SK-N-SH treated with all-trans-retinoic acid at 6 μM for 48 hours (cell line): ENCODE data around the gene NEB.

Experiments
- ATAC-seq: fragments of 200-7000 bp; cut with Tn5 transposase; 3 replicates; pipeline ENCODE4 v1.9.1; 2020; ENCODE audit warnings: mild to moderate bottlenecking, moderate library complexity
- ARNTL ChIP-seq: fragments of 450-650 bp; formaldehyde crosslinking; IDR thresholded peaks from 2 replicates; pipeline ENCODE4 v1.5.0; 2020; ENCODE audit warnings: low read depth, mild to moderate bottlenecking, moderate library complexity, borderline replicate concordance
- BACH2 ChIP-seq: fragments of 250-450 bp; sonication (Bioruptor Pico); IDR thresholded peaks from 2 replicates; pipeline ENCODE4 v1.9.0; 2021; ENCODE audit warnings: mild to moderate bottlenecking, borderline replicate concordance
- CSDC2 ChIP-seq: fragments of 250-450 bp; sonication (Bioruptor Pico); IDR thresholded peaks from 2 replicates; pipeline ENCODE4 v1.5.0; 2020; ENCODE audit warnings: mild to moderate bottlenecking, moderate library complexity
- CSRNP3 ChIP-seq: fragments of 250-450 bp; sonication (Bioruptor Pico); IDR thresholded peaks from 2 replicates; pipeline ENCODE4 v1.5.1; 2021; ENCODE audit warnings: mild to moderate bottlenecking, moderate library complexity
- ESRRG ChIP-seq: fragments of 250-450 bp; sonication (Bioruptor Pico); IDR thresholded peaks from 2 replicates; pipeline ENCODE4 v1.6.1; 2021; ENCODE audit warnings: mild to moderate bottlenecking
- GLIS3 ChIP-seq: fragments of 250-450 bp; sonication (Bioruptor Pico); IDR thresholded peaks from 2 replicates; pipeline ENCODE4 v1.5.0; 2020; ENCODE audit warnings: mild to moderate bottlenecking, moderate library complexity
- ISL1 ChIP-seq: fragments of 250-450 bp; sonication (Bioruptor Pico); IDR thresholded peaks from 2 replicates; pipeline ENCODE4 v2.1.2; 2022; ENCODE audit warnings: mild to moderate bottlenecking, moderate library complexity
- PATZ1 ChIP-seq: fragments of 250-450 bp; sonication (Bioruptor Pico); IDR thresholded peaks from 2 replicates; pipeline ENCODE4 v1.8.0; 2020; ENCODE audit warnings: mild to moderate bottlenecking, moderate library complexity, borderline replicate concordance
- POU6F1 ChIP-seq: fragments of 250-450 bp; sonication (Bioruptor Pico); IDR thresholded peaks from 2 replicates; pipeline ENCODE4 v1.8.0; 2021; ENCODE audit warnings: low read depth, mild to moderate bottlenecking, moderate library complexity, borderline replicate concordance
- PPARA ChIP-seq: fragments of 250-450 bp; sonication (Bioruptor Pico); IDR thresholded peaks from 2 replicates; pipeline ENCODE4 v1.5.0; 2020; ENCODE audit warnings: mild to moderate bottlenecking, borderline replicate concordance
- RARB ChIP-seq: fragments of 250-450 bp; sonication (Bioruptor Pico); IDR thresholded peaks from 2 replicates; pipeline ENCODE4 v1.8.0; 2021; ENCODE audit warnings: mild to moderate bottlenecking, moderate library complexity
- TCF4 ChIP-seq: fragments of 250-450 bp; sonication (Bioruptor Pico); IDR thresholded peaks from 2 replicates; pipeline ENCODE4 v1.8.0; 2021; ENCODE audit warnings: mild to moderate bottlenecking, moderate library complexity, borderline replicate concordance
- TOX ChIP-seq: fragments of 250-450 bp; sonication (Bioruptor Pico); IDR thresholded peaks from 2 replicates; pipeline ENCODE4 v1.8.0; 2021; ENCODE audit warnings: mild to moderate bottlenecking, moderate library complexity, borderline replicate concordance
- ZC3H10 ChIP-seq: fragments of 250-450 bp; sonication (Bioruptor Pico); IDR thresholded peaks from 2 replicates; pipeline ENCODE4 v1.5.1; 2021; ENCODE audit warnings: mild to moderate bottlenecking, moderate library complexity
- ZFP3 ChIP-seq: fragments of 250-450 bp; sonication (Bioruptor Pico); IDR thresholded peaks from 2 replicates; pipeline ENCODE4 v1.5.0; 2020; ENCODE audit warnings: mild to moderate bottlenecking, moderate library complexity
- ZFP30 ChIP-seq: fragments of 450-650 bp; formaldehyde crosslinking; IDR thresholded peaks from 2 replicates; pipeline ENCODE4 v1.5.0; 2022; ENCODE audit warnings: mild to moderate bottlenecking, moderate library complexity
- ZNF565 ChIP-seq: fragments of 450-650 bp; formaldehyde crosslinking; conservative IDR thresholded peaks from 2 replicates; pipeline ENCODE4 v1.5.0; 2020; ENCODE audit warnings: low read depth, mild to moderate bottlenecking, moderate library complexity
- ZNF70 ChIP-seq: fragments of 450-650 bp; formaldehyde crosslinking; IDR thresholded peaks from 2 replicates; pipeline ENCODE4 v1.5.0; 2020; ENCODE audit warnings: mild to moderate bottlenecking, moderate library complexity
- ZNF8 ChIP-seq: fragments of 450-650 bp; formaldehyde crosslinking; IDR thresholded peaks from 2 replicates; pipeline ENCODE4 v1.5.0; 2020; ENCODE audit warnings: mild to moderate bottlenecking, moderate library complexity

NEB gene

GRCh38 chr2:151575338-151575737, 158.9 kb downstream of the NEB start:
- ATAC-seq = no peak

GRCh38 chr2:151570191-151570590, 164.1 kb downstream of the NEB start:
- TF ChIP-seq CSRNP3 (CRISPR knock-in tag) = no peak
- no peak for TF ChIP-seq ZC3H10 (CRISPR knock-in tag)
- no peak for TF ChIP-seq ZFP3 (CRISPR knock-in tag)
- no peak for TF ChIP-seq POU6F1 (CRISPR knock-in tag)
- no peak for TF ChIP-seq RARB (CRISPR knock-in tag)
- no peak for TF ChIP-seq TCF4 (CRISPR knock-in tag)
- TF ChIP-seq ISL1 (CRISPR knock-in tag) = no peak
- no peak for TF ChIP-seq CSDC2 (CRISPR knock-in tag)
- no peak for TF ChIP-seq ZNF8
- TF ChIP-seq TOX (CRISPR knock-in tag) = no peak
- TF ChIP-seq ZNF70 = no peak
- TF ChIP-seq PPARA (CRISPR knock-in tag) = no peak
- TF ChIP-seq BACH2 (CRISPR knock-in tag) = no peak
- TF ChIP-seq ARNTL (CRISPR knock-in tag) = no peak
- no peak for ATAC-seq

More at GRCh38 chr2:151575338-151575737, 158.9 kb downstream of the NEB start:
- TF ChIP-seq PATZ1 (CRISPR knock-in tag) (no peak), ISL1 (CRISPR knock-in tag) (no peak), ESRRG (CRISPR knock-in tag) (no peak), ZNF8 (no peak), ZFP30 (no peak), CSRNP3 (CRISPR knock-in tag) (no peak), PPARA (CRISPR knock-in tag) (no peak), ZFP3 (CRISPR knock-in tag) (no peak), ZC3H10 (CRISPR knock-in tag) (no peak), BACH2 (CRISPR knock-in tag) (no peak), CSDC2 (CRISPR knock-in tag) (no peak), TOX (CRISPR knock-in tag) (no peak), GLIS3 (CRISPR knock-in tag) (no peak), ZNF565 (no peak), ZNF70 (no peak)

GRCh38 chr2:151569167-151569566, 165.1 kb downstream of the NEB start:
- TF ChIP-seq ARNTL (CRISPR knock-in tag) = no peak
- TF ChIP-seq BACH2 (CRISPR knock-in tag) = no peak
- no peak for TF ChIP-seq ZC3H10 (CRISPR knock-in tag)
- TF ChIP-seq CSDC2 (CRISPR knock-in tag) = no peak
- no peak for TF ChIP-seq PATZ1 (CRISPR knock-in tag)
- no peak for TF ChIP-seq TOX (CRISPR knock-in tag)
- TF ChIP-seq ZNF70 = no peak
- no peak for TF ChIP-seq POU6F1 (CRISPR knock-in tag)
- no peak for ATAC-seq
